HEK293 (cell line): ENCODE data around the gene KIF18A.

Experiments used
- FEZF1 ChIP-seq: fragments of 450-650 bp; formaldehyde crosslinking; IDR thresholded peaks from 2 replicates; pipeline ENCODE4 v1.5.1; 2016; ENCODE audit warnings: missing biosample characterization, missing genetic modification characterization
- ZBTB49 ChIP-seq: fragments of 450-650 bp; formaldehyde crosslinking; IDR thresholded peaks from 2 replicates; pipeline ENCODE4 v1.5.1; 2016; ENCODE audit warnings: missing biosample characterization, missing genetic modification characterization, low read depth
- ZNF416 ChIP-seq: fragments of 450-650 bp; formaldehyde crosslinking; IDR thresholded peaks from 2 replicates; pipeline ENCODE4 v1.5.1; 2016; ENCODE audit warnings: missing biosample characterization, missing genetic modification characterization
- ZNF843 ChIP-seq: fragments of 450-650 bp; formaldehyde crosslinking; IDR thresholded peaks from 2 replicates; pipeline ENCODE4 v1.5.1; 2016; ENCODE audit warnings: missing biosample characterization, missing genetic modification characterization
- TF ChIP-seq, protein P1 (sequence below): fragments of 450-650 bp; formaldehyde crosslinking; IDR thresholded peaks from 2 replicates; pipeline ENCODE4 v1.5.1; 2016; ENCODE audit warnings: missing biosample characterization, missing genetic modification characterization

- TF ChIP-seq, protein P1, sequence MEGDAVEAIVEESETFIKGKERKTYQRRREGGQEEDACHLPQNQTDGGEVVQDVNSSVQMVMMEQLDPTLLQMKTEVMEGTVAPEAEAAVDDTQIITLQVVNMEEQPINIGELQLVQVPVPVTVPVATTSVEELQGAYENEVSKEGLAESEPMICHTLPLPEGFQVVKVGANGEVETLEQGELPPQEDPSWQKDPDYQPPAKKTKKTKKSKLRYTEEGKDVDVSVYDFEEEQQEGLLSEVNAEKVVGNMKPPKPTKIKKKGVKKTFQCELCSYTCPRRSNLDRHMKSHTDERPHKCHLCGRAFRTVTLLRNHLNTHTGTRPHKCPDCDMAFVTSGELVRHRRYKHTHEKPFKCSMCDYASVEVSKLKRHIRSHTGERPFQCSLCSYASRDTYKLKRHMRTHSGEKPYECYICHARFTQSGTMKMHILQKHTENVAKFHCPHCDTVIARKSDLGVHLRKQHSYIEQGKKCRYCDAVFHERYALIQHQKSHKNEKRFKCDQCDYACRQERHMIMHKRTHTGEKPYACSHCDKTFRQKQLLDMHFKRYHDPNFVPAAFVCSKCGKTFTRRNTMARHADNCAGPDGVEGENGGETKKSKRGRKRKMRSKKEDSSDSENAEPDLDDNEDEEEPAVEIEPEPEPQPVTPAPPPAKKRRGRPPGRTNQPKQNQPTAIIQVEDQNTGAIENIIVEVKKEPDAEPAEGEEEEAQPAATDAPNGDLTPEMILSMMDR (tag by site-specific recombination), result no peak
- TF ChIP-seq FEZF1 (tag by site-specific recombination), result no peak
- no peak for TF ChIP-seq ZBTB49
- no peak for TF ChIP-seq ZNF416 (tag by site-specific recombination)
- TF ChIP-seq ZNF843 (tag by site-specific recombination), result no peak
These were observed 135.3 kb downstream of the KIF18A start for GRCh38 chr11:27972522-27973170.
